Activated T-helper 17 cell treated with anti-CD3 and anti-CD28 coated beads, Interleukin-2, amount 50 U/mL, for 72 hours (primary cell): ENCODE measurements around the gene NTNG2. TPM values are rescaled to one million over a fixed set of nuclear protein-coding genes. Genes with fewer than 3 reads are reported as not detected.

Experiments used
- ATAC-seq: fragments of 150-1000 bp; cut with Tn5 transposase; replicated peaks from 2 replicates; pipeline ENCODE4 v1.10.0; 2021; ENCODE audit warnings: mild to moderate bottlenecking, moderate library complexity
- H3K27ac Mint-ChIP-seq: one replicate; pipeline ENCODE4 v1.8.0; 2022; ENCODE audit warnings: mixed read lengths
- H3K27me3 Mint-ChIP-seq: one replicate; pipeline ENCODE4 v1.8.0; 2022; ENCODE audit warnings: mixed read lengths
- H3K36me3 Mint-ChIP-seq: one replicate; pipeline ENCODE4 v1.8.0; 2022; ENCODE audit warnings: low read depth, mild to moderate bottlenecking, mixed read lengths
- H3K4me1 Mint-ChIP-seq: one replicate; pipeline ENCODE4 v1.8.0; 2022; ENCODE audit warnings: mixed read lengths
- H3K4me3 Mint-ChIP-seq: one replicate; pipeline ENCODE4 v1.8.0; 2022; ENCODE audit warnings: mild to moderate bottlenecking, mixed read lengths
- H3K9me3 Mint-ChIP-seq: one replicate; pipeline ENCODE4 v1.8.0; 2022; ENCODE audit warnings: mixed read lengths
- total RNA-seq, 2 donors: library from RNA; stranded (reverse); gene quantifications; one replicate each; pipeline ENCODE4 v1.2.3, GENCODE V29; 2022

The NTNG2 gene
- total RNA-seq, 2 donors from 2014 or later = 0.82 to 2.2 TPM

- Mint-ChIP-seq H3K4me1 (no peaks in the 10 kb centered on the region), H3K4me3 (no peak overlapping the region), H3K9me3 (no peaks in the 10 kb centered on the region), H3K27me3 (peaks cover 6% of the 10 kb centered on the region), H3K36me3 (no peaks in the 10 kb centered on the region), H3K27ac (no peak overlapping the region)
- no peak for ATAC-seq
Observed at GRCh38 chr9:132194508-132194907, 32.6 kb downstream of the NTNG2 start.

GRCh38 chr9:132197315-132197714, 35.5 kb downstream of the NTNG2 start:
- no peaks in the 10 kb centered on the region for H3K9me3 Mint-ChIP-seq
- ATAC-seq = no peak
- H3K27me3 Mint-ChIP-seq = peaks cover 8% of the 10 kb centered on the region
- H3K4me1 Mint-ChIP-seq = no peaks in the 10 kb centered on the region
- H3K4me3 Mint-ChIP-seq = no peak overlapping the region
- no peak overlapping the region for H3K27ac Mint-ChIP-seq
- no peaks in the 10 kb centered on the region for H3K36me3 Mint-ChIP-seq

GRCh38 chr9:132197856-132198550, 36.1 kb downstream of the NTNG2 start:
- no peaks in the 10 kb centered on the region for H3K9me3 Mint-ChIP-seq
- no peaks in the 10 kb centered on the region for H3K4me1 Mint-ChIP-seq
- no peaks in the 10 kb centered on the region for H3K36me3 Mint-ChIP-seq
- ATAC-seq = no peak
- H3K4me3 Mint-ChIP-seq = no peak overlapping the region
- peaks cover 11% of the 10 kb centered on the region for H3K27me3 Mint-ChIP-seq
- no peak overlapping the region for H3K27ac Mint-ChIP-seq

- Mint-ChIP-seq H3K4me1 (no peaks in the 10 kb centered on the region), H3K27me3 (peaks cover 12% of the 10 kb centered on the region), H3K4me3 (no peak overlapping the region), H3K27ac (no peak overlapping the region), H3K36me3 (no peaks in the 10 kb centered on the region), H3K9me3 (no peaks in the 10 kb centered on the region)
- ATAC-seq = no peak
Observed at GRCh38 chr9:132199056-132199455, 37.2 kb downstream of the NTNG2 start.

GRCh38 chr9:132200706-132201105, 38.8 kb downstream of the NTNG2 start:
- Mint-ChIP-seq H3K27ac (no peak overlapping the region), H3K4me1 (no peaks in the 10 kb centered on the region), H3K9me3 (no peaks in the 10 kb centered on the region), H3K4me3 (no peak overlapping the region), H3K27me3 (peaks cover 23% of the 10 kb centered on the region), H3K36me3 (no peaks in the 10 kb centered on the region)
- ATAC-seq = no peak

- ATAC-seq = no peak
- Mint-ChIP-seq H3K4me1 (no peaks in the 10 kb centered on the region), H3K36me3 (no peaks in the 10 kb centered on the region), H3K27me3 (peaks cover 23% of the 10 kb centered on the region), H3K9me3 (no peaks in the 10 kb centered on the region), H3K27ac (no peak overlapping the region), H3K4me3 (no peak overlapping the region)
Observed at GRCh38 chr9:132201139-132201538, 39.3 kb downstream of the NTNG2 start.

GRCh38 chr9:132201780-132202703, 40.2 kb downstream of the NTNG2 start:
- Mint-ChIP-seq H3K36me3 (no peaks in the 10 kb centered on the region), H3K4me1 (no peaks in the 10 kb centered on the region), H3K27me3 (peaks cover 23% of the 10 kb centered on the region), H3K9me3 (no peaks in the 10 kb centered on the region), H3K4me3 (no peak overlapping the region), H3K27ac (no peak overlapping the region)
- no peak for ATAC-seq

- H3K4me1 Mint-ChIP-seq = peaks cover 6% of the 10 kb centered on the region
- ATAC-seq = no peak
- peaks cover 26% of the 10 kb centered on the region for H3K27me3 Mint-ChIP-seq
- no peak overlapping the region for H3K4me3 Mint-ChIP-seq
- H3K27ac Mint-ChIP-seq = no peak overlapping the region
- no peaks in the 10 kb centered on the region for H3K9me3 Mint-ChIP-seq
- no peaks in the 10 kb centered on the region for H3K36me3 Mint-ChIP-seq
Observed at GRCh38 chr9:132204883-132205282, 43.0 kb downstream of the NTNG2 start.

GRCh38 chr9:132207215-132207614, 45.4 kb downstream of the NTNG2 start:
- Mint-ChIP-seq H3K36me3 (no peaks in the 10 kb centered on the region), H3K27me3 (peaks cover 23% of the 10 kb centered on the region), H3K27ac (no peak overlapping the region), H3K9me3 (no peaks in the 10 kb centered on the region), H3K4me1 (peaks cover 11% of the 10 kb centered on the region), H3K4me3 (no peak overlapping the region)
- ATAC-seq = no peak

- Mint-ChIP-seq H3K4me3 (peak overlapping the region; percentile 17), H3K36me3 (no peaks in the 10 kb centered on the region), H3K27me3 (peaks cover 22% of the 10 kb centered on the region), H3K9me3 (no peaks in the 10 kb centered on the region), H3K4me1 (peaks cover 11% of the 10 kb centered on the region), H3K27ac (peak overlapping the region; percentile 62)
- peak; percentile 75 for ATAC-seq
Observed at GRCh38 chr9:132207839-132208615, 46.2 kb downstream of the NTNG2 start.

- no peak for ATAC-seq
Observed at GRCh38 chr9:132209228-132209627, 47.4 kb downstream of the NTNG2 start.

GRCh38 chr9:132210472-132211145, 48.8 kb downstream of the NTNG2 start:
- H3K27ac Mint-ChIP-seq = no peak overlapping the region
- no peak overlapping the region for H3K4me3 Mint-ChIP-seq
- ATAC-seq = peak; percentile 77
- H3K9me3 Mint-ChIP-seq = no peaks in the 10 kb centered on the region
- H3K27me3 Mint-ChIP-seq = peaks cover 11% of the 10 kb centered on the region
- H3K4me1 Mint-ChIP-seq = peaks cover 11% of the 10 kb centered on the region
- H3K36me3 Mint-ChIP-seq = no peaks in the 10 kb centered on the region

More at GRCh38 chr9:132209228-132209627, 47.4 kb downstream of the NTNG2 start:
- H3K4me3 Mint-ChIP-seq = no peak overlapping the region
- H3K27me3 Mint-ChIP-seq = peaks cover 21% of the 10 kb centered on the region
- H3K4me1 Mint-ChIP-seq = peaks cover 11% of the 10 kb centered on the region
- peak overlapping the region; percentile 3 for H3K27ac Mint-ChIP-seq
- no peaks in the 10 kb centered on the region for H3K9me3 Mint-ChIP-seq
- H3K36me3 Mint-ChIP-seq = no peaks in the 10 kb centered on the region

GRCh38 chr9:132211570-132211969, 49.7 kb downstream of the NTNG2 start:
- Mint-ChIP-seq H3K27ac (no peak overlapping the region), H3K9me3 (no peaks in the 10 kb centered on the region), H3K4me1 (peaks cover 11% of the 10 kb centered on the region), H3K4me3 (no peak overlapping the region), H3K36me3 (no peaks in the 10 kb centered on the region), H3K27me3 (peaks cover 11% of the 10 kb centered on the region)
- no peak for ATAC-seq
